Endometrial microvascular endothelial cells (primary cell): ENCODE results near the gene KCNK17. TPM values are rescaled to one million over a fixed set of nuclear protein-coding genes. Genes with fewer than 3 reads are reported as not detected.

Experiments used
- in situ Hi-C: cut with HindIII; loops from 2 replicates; pipeline ENCODE4 v1.10.0; 2017; ENCODE audit warnings: low sequenced_read_pairs, low pct_unique_long_range_greater_than_20kb; ENCODE audit errors: inconsistent ontology term
- total RNA-seq: library from RNA; depleted of rRNA; stranded (reverse); fragments of >200 nt; gene quantifications from one replicate; pipeline ENCODE4 v1.2.3, GENCODE V29; 2015; ENCODE audit errors: inconsistent ontology term

The KCNK17 gene
- total RNA-seq, 1 donor from 2014 or later = not detected

DNA sequence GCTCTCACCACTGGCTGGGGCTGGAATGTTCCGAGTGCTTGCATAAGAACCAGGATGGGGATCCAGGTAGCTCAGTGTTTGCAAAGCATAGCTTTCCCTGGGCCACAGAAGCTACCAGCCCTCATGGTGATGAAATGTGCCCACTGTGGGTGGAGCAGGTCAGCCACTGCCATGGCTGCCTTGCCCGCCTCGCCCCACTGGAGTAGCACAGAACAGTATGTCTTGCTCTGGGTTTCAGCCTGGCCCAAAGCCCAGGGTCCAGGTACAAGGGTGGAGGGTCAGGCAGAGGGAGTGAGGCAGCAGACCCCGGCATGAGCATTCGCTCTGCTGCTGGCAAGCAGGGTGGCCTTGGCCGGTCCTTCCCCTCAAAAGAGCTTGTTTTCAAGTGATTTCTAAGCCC, 34.7 kb downstream of the KCNK17 start:
- in situ Hi-C loops = no loop called here

- in situ Hi-C loops = no loop called here
These were observed 37.7 kb downstream of the KCNK17 start for GRCh38 chr6:39276379-39276995.

DNA sequence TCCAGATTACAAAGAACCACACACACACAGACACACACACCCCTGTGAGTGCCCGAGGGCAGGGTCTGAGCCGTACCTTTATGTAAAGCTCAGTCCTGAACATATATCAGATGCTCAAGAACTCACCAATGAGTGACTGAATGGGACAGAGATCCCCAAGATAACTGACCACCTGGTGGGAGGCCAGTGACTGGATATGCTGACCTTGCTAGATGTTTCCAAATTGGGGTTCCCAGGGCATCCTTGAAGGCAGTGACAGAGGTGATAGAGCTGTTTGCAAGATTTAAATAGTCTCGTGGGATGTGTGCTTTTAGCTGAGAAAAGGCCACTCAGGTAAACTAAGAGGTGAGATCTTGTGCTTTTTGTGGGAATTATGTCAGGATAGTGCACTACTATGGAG, 39.3 kb downstream of the KCNK17 start:
- in situ Hi-C loops = no loop called here

DNA sequence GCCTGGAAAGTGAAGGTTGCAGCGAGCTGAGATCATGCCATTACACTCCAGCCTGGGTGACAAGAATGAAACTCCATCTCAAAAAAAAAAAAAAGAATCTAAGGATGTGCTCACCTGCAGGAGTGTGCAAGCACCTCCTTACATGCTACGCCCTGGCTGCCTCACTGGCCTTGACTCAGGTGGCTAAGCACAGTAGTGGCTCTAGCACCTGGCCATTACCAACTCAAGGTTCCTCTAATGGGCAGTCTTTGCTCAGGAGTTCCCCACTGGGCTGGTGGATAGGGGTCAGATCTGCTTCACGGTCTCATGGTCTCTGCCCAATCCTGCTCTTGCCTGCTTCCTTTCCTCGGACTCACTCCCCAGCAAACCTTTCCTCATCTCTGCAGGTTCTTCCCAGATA, 39.7 kb downstream of the KCNK17 start:
- in situ Hi-C loops = no loop called here

DNA sequence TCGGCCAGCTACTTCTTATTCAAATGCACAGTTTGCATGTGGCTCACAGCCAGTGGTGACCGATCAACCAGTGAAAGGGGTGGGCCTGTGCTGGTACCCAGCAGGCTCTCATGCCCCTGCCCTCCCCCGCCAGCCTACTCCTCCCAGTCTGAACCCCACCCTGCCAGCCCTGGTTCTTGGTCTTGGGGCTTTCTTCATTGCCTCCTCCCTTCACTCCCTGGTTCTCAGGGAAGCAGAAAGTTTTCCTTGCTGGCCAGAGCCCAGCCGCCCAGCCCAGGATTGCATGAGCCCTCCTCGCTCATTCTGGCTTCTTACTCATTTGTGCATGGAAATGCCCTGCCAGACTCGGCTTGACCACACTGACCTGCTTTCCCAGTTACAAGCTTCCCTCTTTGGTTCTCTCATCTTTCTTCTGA, 40.8 kb downstream of the KCNK17 start:
- in situ Hi-C loops = no loop called here

- in situ Hi-C loops = no loop called here
These were observed 44.3 kb downstream of the KCNK17 start for GRCh38 chr6:39269961-39270360.

GRCh38 chr6:39268721-39269120, 45.5 kb downstream of the KCNK17 start:
- in situ Hi-C loops = no loop called here

DNA sequence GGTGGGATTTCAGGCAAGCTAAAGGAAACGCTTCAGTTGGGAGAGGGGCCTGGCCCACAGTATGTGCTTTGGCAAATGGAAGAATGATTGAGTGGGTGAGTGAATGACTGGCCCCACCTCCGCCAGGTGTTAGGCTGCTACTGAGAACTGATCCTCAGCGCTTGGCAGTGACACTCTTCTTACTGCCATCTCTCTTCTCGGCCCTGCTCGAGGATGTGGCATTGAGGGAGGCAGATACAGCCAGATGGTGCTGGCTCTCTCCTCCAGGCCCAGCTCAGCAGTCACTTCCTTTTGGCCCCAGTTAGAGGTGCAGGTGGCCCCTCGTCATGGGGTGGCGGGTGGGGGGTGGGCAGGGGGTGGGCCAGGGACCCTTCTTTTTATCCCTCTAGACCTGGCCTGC, 46.0 kb downstream of the KCNK17 start:
- in situ Hi-C loops = no loop called here

- in situ Hi-C loops = no loop called here
These were observed 47.4 kb downstream of the KCNK17 start for GRCh38 chr6:39266782-39267355.

GRCh38 chr6:39266375-39266774, 47.8 kb downstream of the KCNK17 start:
- in situ Hi-C loops = no loop called here

DNA sequence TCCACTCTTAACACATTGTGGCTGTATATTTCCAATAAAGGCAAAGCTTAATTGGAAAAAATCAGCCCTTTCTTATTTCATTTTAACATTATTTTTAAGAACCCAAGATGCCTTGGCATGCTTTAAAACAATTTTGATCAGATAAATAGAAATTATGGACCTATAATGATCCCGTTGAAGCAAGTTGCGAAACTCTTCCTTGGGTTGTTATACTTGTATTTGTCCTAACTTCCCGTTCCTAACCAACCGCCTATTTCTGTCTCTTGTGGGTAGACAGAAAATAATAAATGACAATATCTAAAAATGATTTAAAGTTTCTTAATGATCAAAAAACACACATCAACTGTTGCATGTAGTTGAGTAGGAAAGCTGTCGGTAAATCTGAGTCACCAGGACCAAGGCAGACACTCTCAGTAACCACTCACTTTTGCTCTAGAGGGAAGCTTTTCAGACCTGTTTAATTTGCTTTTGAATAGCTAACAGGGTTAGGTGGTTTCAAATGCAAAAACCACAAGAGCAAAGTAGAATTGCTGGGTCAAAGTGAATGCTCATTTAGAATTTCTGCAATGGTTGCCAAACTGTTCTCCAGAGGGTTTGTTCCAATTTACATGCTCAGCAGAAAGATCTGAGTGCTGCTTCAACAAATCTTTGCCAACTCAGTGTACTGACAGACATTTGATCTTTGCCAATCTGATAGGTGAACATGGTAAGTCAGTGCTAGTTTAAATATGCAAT, 50.7 kb downstream of the KCNK17 start:
- in situ Hi-C loops = no loop called here

DNA sequence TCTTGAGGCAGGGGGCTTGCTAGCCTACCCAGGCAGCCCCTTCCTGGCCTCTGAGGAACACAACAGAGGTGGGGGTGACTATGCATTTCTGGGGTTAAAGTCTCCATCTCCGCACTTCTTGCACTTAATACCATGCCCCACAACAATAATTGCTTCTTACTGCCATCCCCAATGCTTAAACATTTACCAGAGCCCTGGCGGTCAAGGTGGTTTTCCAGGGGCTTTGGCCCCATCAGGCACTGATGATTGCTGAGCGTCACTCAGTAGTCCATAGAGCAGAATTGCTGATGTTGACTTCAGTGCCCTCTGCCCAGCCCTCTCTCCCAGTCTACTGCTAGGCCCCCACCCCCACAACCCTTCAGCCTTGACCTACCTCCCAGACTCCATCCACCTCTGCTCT, 52.5 kb downstream of the KCNK17 start:
- in situ Hi-C loops = no loop called here

DNA sequence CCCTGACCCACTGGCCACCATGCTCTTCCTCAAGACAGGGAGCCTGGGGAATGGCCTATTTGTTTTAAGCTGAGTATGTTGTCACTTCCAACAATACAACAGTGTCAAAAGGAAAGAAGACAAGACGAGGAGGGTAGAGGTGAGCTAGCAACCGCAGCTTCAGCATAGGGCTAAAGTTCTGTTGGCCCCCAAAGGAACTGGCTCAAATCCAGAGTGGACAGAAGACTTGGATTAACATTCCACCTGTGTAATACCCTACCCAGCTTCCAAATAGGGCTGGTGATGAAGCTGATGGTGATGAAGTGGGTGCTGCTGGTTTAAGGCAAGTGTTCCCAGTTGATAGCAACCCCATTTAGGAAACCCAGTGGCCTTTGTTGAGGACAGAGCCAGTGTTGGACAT, 53.3 kb downstream of the KCNK17 start:
- in situ Hi-C loops = no loop called here

- in situ Hi-C loops = no loop called here
These were observed 53.8 kb downstream of the KCNK17 start for GRCh38 chr6:39260456-39260855.

GRCh38 chr6:39256294-39256940, 57.8 kb downstream of the KCNK17 start:
- in situ Hi-C loops = no loop called here

- in situ Hi-C loops = no loop called here
These were observed 59.2 kb downstream of the KCNK17 start for GRCh38 chr6:39254999-39255535.

DNA sequence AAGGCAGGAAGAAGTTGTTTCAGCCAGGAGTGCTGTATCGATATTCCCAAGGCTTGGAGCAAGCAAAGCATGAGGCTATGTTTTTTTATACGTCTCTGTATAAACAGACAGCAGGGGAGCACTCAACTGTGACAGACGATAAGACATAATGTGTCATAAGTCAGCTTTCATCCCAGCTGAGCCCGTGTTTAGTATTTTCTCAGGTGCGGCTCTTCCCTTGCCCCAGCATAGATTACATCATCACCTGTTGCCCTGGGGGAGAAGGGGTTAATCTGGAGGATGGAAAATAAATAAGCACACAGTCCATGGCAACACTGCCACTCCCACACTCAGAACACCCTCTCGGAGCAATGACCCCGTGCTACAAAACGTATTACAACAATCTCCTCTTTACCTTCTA, 62.8 kb downstream of the KCNK17 start:
- in situ Hi-C loops = no loop called here

DNA sequence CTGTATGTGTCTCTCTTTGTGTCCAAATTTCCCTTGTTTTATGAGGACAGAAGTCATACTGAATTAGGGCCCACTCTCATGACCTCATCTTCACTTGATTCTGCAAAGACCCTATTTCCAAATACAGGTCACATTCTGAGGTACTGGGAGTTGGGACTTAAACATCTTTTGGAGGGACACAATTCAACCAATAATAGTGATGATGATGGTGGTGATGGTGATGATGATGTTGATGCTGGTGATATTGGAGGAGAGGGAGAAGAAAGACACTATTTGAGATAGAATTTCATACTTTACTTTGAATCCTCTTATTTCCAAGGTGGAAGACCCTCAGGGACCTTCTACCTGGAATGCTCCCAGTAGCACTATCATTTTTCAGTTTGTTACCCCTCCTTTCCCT, 63.7 kb downstream of the KCNK17 start:
- in situ Hi-C loops = no loop called here

DNA sequence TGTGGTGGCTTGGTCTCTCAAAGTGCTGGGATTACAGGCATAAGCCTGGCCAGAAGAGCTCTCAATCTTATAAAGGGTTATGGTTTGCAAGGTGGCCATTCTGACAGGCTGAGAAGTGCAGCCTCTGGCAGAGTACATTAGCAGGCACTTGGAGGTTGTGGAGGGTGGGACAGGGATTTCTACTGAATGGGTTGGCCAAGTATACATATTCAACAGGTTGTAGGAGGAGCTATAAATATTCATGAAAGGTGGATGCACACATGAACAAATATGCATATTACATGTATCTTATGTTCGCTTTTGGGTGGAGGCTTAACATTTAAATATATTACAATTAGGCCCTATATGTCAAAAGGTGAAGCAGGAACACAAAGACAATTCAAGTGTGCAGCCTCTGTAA, 64.9 kb downstream of the KCNK17 start:
- in situ Hi-C loops = no loop called here
